GM18520 (cell line): Measurements from ENCODE around the gene KCTD21.
"Not testable (repeated sequence)": the region's sequence is repeated elsewhere in the genome, so short reads cannot be mapped to it uniquely, and the experiment has no call there.

Experiments used
- ATAC-seq: cut with Tn5 transposase; IDR thresholded peaks from one replicate; pipeline ENCODE4 v1.9.1; 2021; ENCODE audit not compliant: unreplicated experiment

KCTD21 gene

GRCh38 chr11:78188286-78189173 lies at the start of gene KCTD21, which contains the start of gene USP35:
KCTD21 (minus strand) TSS chr11:78188626; CDS start chr11:78174554, 14,072 bp downstream.
USP35 (plus strand) TSS chr11:78188919; CDS start chr11:78196246, 7,327 bp downstream.
- peak; percentile 96 for ATAC-seq

GRCh38 chr11:78237293-78238046 lies 49.0 kb upstream of the KCTD21 start:
- no peak for ATAC-seq

GRCh38 chr11:78234006-78234405 lies 45.6 kb upstream of the KCTD21 start:
- no peak for ATAC-seq

GRCh38 chr11:78233046-78233445 lies 44.6 kb upstream of the KCTD21 start:
- ATAC-seq = not testable (repeated sequence)

- no peak for ATAC-seq
Measured at GRCh38 chr11:78231962-78232501, 43.6 kb upstream of the KCTD21 start.

- ATAC-seq = no peak
Measured at GRCh38 chr11:78230161-78230877, 41.9 kb upstream of the KCTD21 start.

- ATAC-seq = no peak
Measured at GRCh38 chr11:78229106-78229505, 40.7 kb upstream of the KCTD21 start.

GRCh38 chr11:78228467-78228866 lies 40.0 kb upstream of the KCTD21 start:
- ATAC-seq = peak; percentile 49

GRCh38 chr11:78227921-78228320 lies 39.5 kb upstream of the KCTD21 start:
- no peak for ATAC-seq

GRCh38 chr11:78226684-78227680 lies 38.6 kb upstream of the KCTD21 start:
- no peak for ATAC-seq

- no peak for ATAC-seq
Measured at GRCh38 chr11:78224906-78225420, 36.5 kb upstream of the KCTD21 start.

GRCh38 chr11:78224506-78224905 lies 36.1 kb upstream of the KCTD21 start:
- ATAC-seq = no peak

GRCh38 chr11:78223320-78223954 lies 35.0 kb upstream of the KCTD21 start:
- ATAC-seq = peak; percentile 47

GRCh38 chr11:78222726-78223125 lies 34.3 kb upstream of the KCTD21 start:
- ATAC-seq = not testable (repeated sequence)

GRCh38 chr11:78221396-78222315 lies 33.2 kb upstream of the KCTD21 start:
- no peak for ATAC-seq

- no peak for ATAC-seq
Measured at GRCh38 chr11:78220218-78221157, 32.1 kb upstream of the KCTD21 start.
